Neutrophil (primary cell): ENCODE data around the gene SERPINE1.

Source experiments
- H3K27ac ChIP-seq: fragments of 200-600 bp; sonication (generic); 2 replicates; pipeline ENCODE4 v1.5.1; 2016; ENCODE audit warnings: mild to moderate bottlenecking, moderate library complexity
- H3K27me3 ChIP-seq: fragments of 200-600 bp; sonication (generic); 2 replicates; pipeline ENCODE4 v1.6.0; 2016; ENCODE audit warnings: mild to moderate bottlenecking
- H3K36me3 ChIP-seq: fragments of 200-600 bp; sonication (generic); 2 replicates; pipeline ENCODE4 v1.5.1; 2017
- H3K4me1 ChIP-seq, 2 experiments: fragments of 200-600 bp in 1 of 2; sonication (generic) in 1 of 2; 1 replicate in 1 of 2; 2 replicates in 1 of 2; pipeline versions ENCODE4 v1.5.1 to v1.6.1; 2013 to 2016; ENCODE audit warnings: low read depth in 1 of 2, low read length in 1 of 2, mild to moderate bottlenecking in 1 of 2, moderate library complexity in 1 of 2; ENCODE audit not compliant: control insufficient read depth in 1 of 2, insufficient read depth in 1 of 2
- H3K4me3 ChIP-seq, 2 experiments: fragments of 200-600 bp in 1 of 2; sonication (generic) in 1 of 2; 1 replicate in 1 of 2; 2 replicates in 1 of 2; pipeline ENCODE4 v1.5.1; 2013 to 2016; ENCODE audit warnings: low read depth in 1 of 2, low read length in 1 of 2, mild to moderate bottlenecking in 1 of 2, moderate library complexity in 1 of 2
- H3K9me3 ChIP-seq: fragments of 200-600 bp; sonication (generic); 2 replicates; pipeline ENCODE4 v1.5.1; 2016
- CTCF ChIP-seq: fragments of 200-600 bp; sonication (generic); IDR thresholded peaks from 2 replicates; pipeline ENCODE4 v1.5.1; 2016; ENCODE audit warnings: antibody characterized with exemption

Gene SERPINE1

DNA sequence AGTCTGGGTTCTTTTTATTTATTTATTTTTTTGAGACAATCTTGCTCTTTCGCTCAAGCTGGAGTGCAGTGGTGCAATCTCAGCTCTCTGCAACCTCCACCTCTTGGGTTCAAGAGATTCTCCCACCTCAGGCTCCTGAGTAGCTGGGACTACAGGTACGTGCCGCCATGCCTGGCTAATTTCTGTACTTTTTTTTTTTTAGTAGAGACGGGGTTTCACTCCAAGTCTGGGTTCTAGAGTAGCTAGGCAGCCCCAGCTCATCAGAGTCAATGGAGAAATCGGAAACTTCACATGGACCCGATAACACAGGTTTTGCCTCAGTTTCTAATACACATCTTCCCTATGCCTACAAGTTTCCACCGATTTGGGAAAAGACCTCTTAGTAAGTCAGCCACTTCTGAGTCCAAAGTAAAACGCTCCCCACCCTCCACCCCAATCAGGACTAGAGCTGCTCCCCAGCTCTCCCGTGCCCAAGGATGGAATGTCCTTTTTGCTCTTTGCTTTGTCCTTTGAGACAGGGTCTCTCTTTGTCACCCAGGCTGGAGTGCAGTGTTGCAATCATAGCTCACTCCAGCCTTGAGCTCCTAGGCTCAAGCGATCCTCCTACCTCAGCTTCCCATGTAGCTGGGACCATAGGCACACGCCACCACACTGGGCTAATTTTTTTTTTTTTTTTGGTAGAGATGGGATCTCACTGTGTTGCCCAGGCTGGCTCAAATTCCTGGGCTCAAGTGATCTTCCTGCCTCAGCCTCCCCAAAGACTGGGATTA is 3.8 kb upstream of the SERPINE1 start:
- Histone ChIP-seq H3K36me3 (no peaks in the 10 kb centered on the region), H3K9me3 (no peaks in the 10 kb centered on the region), H3K4me3 (no peak overlapping the region), H3K27ac (no peak overlapping the region), H3K4me1 (no peaks in the 10 kb centered on the region), H3K27me3 (peaks cover 94% of the 10 kb centered on the region)
- no peak for TF ChIP-seq CTCF

GRCh38 chr7:101123703-101124068 is 3.2 kb upstream of the SERPINE1 start:
- H3K27ac ChIP-seq = no peak overlapping the region
- no peak for TF ChIP-seq CTCF
- peaks cover 98% of the 10 kb centered on the region for H3K27me3 ChIP-seq
- no peaks in the 10 kb centered on the region for H3K4me1 ChIP-seq
- no peaks in the 10 kb centered on the region for H3K36me3 ChIP-seq
- no peaks in the 10 kb centered on the region for H3K9me3 ChIP-seq
- no peak overlapping the region for H3K4me3 ChIP-seq

DNA sequence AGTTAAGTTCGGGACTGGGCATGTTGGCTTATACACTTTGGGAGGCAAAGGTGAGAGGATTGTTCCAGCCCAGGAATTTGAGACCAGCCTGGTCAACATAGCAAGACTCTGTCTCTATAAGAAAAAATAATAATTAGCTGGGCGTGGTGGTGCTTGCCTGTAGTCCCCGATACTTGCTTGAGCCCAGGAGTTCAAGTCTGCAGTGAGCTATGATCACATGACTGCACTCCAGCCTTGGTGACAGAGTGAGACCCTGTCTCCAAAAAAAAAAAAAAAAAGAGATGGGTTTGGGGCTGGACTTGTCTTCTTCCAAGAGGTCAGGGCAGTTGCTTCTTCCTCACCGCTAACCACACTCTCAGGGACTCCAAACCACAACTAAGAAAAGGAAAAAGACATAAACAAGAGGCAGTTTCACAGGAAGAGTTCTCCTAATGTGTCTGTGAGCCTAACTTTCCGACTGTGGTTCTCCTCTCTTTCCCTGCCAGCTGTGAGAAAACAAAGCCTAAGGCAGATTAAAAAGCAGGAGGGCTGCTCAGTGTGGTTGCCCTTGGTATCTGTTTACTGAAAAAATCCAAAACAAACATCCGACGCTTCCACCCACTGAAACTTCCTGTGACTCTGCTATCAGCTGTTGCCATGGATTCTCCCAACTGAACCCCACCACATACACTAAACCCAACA is 2.4 kb upstream of the SERPINE1 start:
- H3K4me3 ChIP-seq = no peak overlapping the region
- H3K36me3 ChIP-seq = no peaks in the 10 kb centered on the region
- no peaks in the 10 kb centered on the region for H3K4me1 ChIP-seq
- H3K27me3 ChIP-seq = peaks cover 90% of the 10 kb centered on the region
- no peaks in the 10 kb centered on the region for H3K9me3 ChIP-seq
- H3K27ac ChIP-seq = no peak overlapping the region
- TF ChIP-seq CTCF = no peak

DNA sequence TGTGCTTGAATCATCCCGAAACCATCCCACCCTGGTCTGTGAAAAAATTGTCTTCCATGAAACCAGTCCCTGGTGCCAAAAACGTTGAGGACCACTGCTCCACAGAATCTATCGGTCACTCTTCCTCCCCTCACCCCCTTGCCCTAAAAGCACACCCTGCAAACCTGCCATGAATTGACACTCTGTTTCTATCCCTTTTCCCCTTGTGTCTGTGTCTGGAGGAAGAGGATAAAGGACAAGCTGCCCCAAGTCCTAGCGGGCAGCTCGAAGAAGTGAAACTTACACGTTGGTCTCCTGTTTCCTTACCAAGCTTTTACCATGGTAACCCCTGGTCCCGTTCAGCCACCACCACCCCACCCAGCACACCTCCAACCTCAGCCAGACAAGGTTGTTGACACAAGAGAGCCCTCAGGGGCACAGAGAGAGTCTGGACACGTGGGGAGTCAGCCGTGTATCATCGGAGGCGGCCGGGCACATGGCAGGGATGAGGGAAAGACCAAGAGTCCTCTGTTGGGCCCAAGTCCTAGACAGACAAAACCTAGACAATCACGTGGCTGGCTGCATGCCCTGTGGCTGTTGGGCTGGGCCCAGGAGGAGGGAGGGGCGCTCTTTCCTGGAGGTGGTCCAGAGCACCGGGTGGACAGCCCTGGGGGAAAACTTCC is 784 bp upstream of the SERPINE1 start:
- H3K36me3 ChIP-seq = no peaks in the 10 kb centered on the region
- H3K4me3 ChIP-seq = no peak overlapping the region
- H3K27me3 ChIP-seq = peaks cover 77% of the 10 kb centered on the region
- TF ChIP-seq CTCF = no peak
- no peaks in the 10 kb centered on the region for H3K9me3 ChIP-seq
- H3K4me1 ChIP-seq = no peaks in the 10 kb centered on the region
- H3K27ac ChIP-seq = no peak overlapping the region

GRCh38 chr7:101127460-101128039 is 646 bp downstream of the SERPINE1 start:
- no peaks in the 10 kb centered on the region for H3K9me3 ChIP-seq
- TF ChIP-seq CTCF = no peak
- no peak overlapping the region for H3K27ac ChIP-seq
- H3K4me3 ChIP-seq = no peak overlapping the region
- no peaks in the 10 kb centered on the region for H3K36me3 ChIP-seq
- no peaks in the 10 kb centered on the region for H3K4me1 ChIP-seq
- peaks cover 70% of the 10 kb centered on the region for H3K27me3 ChIP-seq
